GM03348 (cell line): ENCODE data around the gene B4GALT2.

ENCODE experiments used
- DNase-seq: peaks from one replicate; pipeline ENCODE4 v3.0.0; 2012; ENCODE audit warnings: low spot score

The B4GALT2 gene

DNA sequence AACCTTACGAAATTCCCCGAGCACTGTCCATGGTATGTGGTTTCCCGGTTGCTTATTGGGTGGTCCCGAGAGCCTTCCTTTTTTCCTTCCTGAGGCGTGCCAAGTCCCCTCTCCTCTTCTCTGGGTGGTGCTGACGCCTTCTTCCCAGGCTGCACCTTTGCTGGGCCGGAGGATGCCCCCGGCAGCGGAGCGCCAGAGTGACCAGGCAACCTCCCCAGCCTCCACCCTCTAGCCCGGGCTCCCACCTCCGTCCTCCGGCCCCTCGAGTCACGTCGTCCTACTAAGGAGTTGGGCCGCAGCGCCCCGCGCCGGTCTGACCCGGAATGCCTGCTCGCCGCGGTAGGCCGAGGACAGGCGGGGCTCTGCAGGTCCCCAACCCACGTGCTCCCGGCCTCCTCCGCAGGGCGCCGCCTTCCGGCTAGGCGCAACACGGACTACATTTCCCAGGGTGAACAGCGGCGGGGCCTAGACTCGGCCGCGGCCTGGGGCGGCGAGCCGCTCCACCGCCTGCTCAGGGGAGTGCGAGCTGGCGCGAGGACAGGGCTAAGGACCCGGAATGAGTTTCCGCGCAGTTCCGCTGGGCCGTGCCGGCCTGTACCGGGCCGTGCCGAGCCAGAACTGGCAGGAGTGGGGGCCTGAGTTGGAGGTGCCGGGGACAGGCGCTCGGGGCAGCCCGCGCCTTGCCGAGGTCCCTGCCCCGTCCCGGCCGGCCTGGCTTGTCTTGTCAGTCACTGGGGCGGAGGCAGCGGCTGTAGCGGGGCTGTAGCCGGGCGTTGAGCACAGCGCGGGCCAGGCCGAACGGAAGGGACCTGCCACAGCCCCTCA is 32.6 kb upstream of the B4GALT2 start, which contains the start of gene IPO13:
Gene IPO13 (plus strand): TSS at position 715 of the 825 bp plus-strand sequence. CDS start 651 bp downstream, outside the sequence.
- peak; percentile 98 for DNase-seq

DNA sequence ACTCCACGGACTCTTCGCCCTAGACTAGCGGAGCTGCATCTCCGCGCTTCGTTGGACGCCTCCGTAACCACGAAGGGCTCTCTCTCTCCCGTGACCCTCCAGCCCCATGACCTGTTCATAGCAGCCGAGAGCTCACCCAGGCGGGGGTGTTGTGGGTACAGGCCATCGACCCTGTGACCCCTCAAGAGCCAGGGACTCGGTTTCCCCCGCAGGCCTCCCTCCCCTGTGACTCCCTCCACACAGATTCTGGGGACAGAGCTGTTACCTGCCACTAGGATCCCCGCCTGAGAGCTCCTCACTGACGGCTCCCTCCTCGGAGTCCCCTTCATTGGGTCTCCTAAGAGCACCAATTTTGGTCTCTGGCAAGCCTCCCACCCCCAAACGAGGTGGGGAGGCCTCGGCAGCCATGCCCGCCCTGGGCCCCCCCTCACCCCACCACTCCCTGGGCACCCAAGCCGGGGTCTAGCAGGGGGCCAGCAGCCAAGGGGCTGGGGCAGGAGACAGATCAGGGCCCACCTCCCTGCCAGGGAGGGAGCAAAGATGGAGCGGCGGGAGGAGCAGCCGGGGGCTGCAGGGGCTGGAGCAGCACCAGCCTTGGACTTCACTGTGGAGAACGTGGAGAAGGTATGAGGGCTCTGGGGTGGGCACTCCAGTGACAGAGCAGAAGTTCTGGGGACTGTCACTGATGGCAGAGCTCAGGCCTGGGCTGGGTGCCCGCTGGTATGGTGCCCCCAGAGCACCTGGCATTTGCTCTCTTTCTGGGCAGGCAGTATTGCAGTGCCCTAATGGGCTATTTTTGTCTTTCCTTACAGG is 31.7 kb upstream of the B4GALT2 start:
- DNase-seq, result peak; percentile 12

DNA sequence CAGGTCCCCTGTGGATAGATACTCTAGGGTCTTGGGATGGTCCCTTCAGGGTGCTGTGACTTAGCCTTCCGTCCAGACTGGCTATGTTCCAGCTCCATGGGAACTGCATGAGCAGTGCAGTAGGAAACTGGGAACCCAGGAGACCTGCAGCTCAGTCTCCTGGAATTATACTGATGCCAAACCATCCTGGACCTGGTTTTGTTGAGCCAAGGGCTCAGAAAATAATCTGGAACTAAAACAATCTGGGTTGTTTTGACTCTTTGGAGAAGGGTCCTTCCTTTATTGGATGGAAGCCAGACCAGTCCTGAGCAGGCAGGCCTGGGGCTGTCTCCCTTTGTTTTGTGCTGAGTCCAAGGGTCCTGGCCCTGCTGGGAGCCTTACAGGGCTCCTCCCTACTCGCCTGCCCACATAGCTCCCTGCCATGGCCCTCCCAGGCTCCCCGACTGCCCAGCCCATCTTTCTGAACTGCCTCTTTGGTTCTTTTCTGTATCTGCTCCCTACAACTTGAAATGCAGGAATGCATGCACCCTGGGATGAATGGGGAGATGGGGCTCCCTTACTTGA is 31.1 kb upstream of the B4GALT2 start:
- DNase-seq, result peak; percentile 33

DNA sequence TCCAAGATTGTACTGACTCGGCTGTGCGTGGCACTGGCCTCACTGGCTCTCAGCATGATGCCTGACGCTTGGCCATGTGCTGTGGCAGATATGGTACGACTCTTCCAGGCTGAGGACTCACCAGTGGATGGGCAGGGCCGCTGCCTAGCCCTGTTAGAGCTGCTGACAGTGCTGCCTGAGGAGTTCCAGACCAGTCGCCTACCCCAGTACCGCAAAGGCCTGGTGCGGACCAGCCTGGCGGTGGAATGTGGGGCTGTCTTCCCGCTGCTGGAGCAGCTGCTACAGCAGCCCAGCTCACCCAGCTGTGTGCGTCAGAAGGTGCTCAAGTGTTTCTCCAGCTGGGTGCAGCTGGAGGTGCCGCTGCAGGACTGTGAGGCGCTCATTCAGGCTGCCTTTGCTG is 29.3 kb upstream of the B4GALT2 start:
- no peak for DNase-seq

DNA sequence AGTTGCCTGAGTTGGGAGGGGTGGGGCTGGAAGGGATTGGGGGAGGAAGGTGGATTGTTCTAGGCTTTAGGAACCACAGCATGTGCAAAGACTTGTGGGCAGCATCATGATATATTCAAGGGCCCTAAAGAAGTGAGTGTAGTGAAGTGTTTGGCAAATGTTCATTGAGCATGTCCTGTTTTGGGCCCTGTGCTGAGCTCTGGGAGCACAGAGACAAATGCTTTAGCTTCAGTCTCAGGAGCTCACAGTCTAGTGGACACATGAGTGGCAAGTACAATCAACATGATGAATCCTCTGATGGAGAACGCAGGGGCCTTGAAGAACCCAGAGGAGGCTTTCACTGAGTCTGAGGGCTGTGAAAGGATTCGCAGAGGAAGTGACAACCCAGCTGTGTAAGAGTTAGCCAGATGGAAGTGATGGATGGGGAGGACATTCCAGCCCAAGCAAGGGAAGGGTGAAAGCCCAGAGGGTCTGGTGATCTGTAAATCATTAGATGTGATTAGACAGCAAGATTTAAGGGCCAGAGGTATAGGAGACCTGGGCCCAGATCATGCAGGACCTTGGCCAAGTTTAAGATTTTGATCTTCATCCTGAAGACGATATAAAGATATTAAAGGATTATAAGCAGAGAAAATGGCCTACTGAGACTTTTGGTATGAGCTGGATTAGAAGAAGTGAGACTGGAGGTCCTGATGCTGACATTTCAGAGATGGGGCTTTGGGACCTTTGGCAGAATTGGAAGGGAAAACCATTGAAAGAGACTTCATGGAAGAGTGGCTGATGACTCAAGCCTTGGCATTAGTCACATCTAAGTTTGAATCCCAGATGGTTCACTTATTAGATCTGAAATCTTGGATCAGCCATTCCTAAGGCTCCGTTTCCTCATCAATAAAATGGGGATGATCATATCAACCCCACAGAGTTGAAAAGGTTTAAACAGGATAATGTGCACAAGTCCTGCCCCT is 27.7 kb upstream of the B4GALT2 start:
- peak; percentile 22 for DNase-seq

DNA sequence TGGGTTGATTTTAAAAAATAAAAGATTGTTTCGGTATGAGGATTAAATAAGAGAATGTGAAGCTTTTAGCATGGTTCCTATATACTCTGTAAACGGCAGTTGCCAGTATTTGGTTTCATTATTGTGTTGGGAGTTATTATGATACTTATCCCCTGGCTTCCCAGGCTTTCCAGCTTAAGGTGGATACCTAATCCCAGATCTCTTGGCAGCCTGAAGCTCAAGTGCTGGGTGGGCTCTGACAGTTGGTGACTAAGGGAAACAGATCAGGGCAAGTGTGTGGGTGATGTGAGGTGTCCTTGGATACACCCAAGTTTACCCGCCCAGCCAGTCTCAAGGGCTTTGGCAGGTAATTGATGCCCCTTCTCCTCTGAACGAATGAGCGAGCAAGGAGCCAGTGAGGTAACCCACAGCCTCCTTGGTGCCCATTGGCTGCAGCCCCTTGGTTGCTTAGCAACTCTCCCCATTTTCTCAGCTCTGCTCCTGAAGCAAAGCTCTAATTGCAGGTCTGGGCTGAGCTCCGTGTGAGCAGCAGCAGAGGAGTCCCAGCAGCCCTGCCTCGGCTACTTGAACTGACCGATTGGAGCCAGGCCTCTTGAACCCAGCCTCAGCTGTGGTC is 26.2 kb upstream of the B4GALT2 start:
- no peak for DNase-seq

DNA sequence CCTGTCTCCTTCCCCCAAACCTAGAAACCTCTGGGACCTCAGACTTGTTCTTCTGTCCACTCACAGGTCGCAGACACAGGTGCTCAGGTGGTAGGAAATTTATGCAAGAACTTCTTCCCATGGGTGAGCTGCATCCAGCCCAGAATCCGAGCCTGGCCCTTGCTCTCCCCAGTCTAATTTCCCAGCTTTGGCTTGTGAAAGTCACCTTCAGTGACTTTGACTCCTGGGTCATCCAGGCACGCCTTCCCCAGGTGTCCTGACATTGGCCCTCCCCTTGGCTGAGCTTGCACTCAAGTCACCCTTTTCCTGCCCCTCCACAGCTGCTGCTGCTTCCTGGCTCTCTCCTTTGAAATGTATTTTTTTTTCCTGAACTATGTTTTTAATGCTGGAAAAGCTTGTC is 25.6 kb upstream of the B4GALT2 start:
- no peak for DNase-seq

DNA sequence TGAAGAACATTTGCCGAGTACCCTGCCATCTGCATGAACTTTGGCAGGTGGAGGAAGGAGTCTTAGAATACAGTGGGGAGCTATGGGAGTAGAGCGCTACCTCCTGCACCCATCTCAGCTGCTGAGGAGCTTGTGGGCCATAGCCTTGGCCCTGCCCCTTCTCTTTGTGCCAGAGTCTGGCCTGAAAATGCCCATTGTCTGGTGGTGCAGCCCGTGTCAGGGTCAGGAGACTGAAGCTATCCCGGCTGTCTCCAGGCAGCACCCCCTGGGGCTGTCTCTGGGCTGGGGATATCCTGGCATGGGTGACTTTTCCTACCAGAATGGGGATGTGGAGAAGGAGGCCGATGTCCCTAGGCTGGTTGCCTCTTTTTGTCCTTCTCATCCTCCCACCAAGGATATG is 25.0 kb upstream of the B4GALT2 start:
- DNase-seq, result no peak

DNA sequence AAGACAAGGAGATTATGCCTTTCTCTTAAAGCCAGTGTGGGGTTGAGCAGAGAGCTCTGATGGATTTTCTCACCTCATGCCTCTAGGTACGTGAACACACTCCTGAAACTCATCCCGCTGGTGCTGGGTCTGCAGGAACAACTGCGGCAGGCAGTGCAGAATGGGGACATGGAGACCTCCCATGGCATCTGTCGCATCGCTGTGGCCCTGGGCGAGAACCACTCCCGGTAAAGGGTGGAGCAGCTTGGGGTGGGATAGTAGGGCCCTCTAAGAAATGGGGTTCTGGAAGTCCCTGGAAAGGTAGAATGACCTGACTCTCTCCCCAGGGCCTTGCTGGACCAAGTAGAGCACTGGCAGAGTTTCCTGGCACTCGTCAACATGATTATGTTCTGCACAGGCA is 22.8 kb upstream of the B4GALT2 start:
- no peak for DNase-seq

DNA sequence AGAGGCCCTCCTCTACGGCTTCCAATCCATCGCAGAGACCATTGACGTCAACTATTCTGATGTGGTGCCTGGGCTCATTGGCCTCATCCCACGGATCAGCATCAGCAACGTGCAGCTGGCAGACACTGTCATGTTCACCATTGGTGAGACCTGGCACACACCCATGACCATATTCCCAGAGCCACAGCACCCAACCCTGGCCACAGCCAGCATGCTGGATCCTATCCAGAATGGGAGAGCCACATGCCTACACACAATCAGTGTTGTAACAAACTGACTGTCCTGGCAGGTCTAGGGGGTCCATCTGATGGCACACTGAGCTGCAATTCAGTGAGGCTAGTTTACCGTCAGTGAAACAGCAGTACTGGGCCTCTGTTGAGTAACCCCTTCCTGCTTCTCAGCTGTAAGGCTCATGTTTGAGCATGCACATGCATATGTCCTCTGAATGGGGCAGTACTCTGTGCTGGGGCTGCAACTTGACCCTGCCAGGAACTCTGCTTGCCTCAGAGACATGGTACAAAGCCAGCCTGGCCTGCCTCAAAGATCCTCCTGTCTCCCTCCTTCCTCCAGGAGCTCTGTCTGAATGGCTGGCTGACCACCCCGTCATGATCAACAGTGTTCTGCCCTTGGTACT is 21.5 kb upstream of the B4GALT2 start:
- no peak for DNase-seq

DNA sequence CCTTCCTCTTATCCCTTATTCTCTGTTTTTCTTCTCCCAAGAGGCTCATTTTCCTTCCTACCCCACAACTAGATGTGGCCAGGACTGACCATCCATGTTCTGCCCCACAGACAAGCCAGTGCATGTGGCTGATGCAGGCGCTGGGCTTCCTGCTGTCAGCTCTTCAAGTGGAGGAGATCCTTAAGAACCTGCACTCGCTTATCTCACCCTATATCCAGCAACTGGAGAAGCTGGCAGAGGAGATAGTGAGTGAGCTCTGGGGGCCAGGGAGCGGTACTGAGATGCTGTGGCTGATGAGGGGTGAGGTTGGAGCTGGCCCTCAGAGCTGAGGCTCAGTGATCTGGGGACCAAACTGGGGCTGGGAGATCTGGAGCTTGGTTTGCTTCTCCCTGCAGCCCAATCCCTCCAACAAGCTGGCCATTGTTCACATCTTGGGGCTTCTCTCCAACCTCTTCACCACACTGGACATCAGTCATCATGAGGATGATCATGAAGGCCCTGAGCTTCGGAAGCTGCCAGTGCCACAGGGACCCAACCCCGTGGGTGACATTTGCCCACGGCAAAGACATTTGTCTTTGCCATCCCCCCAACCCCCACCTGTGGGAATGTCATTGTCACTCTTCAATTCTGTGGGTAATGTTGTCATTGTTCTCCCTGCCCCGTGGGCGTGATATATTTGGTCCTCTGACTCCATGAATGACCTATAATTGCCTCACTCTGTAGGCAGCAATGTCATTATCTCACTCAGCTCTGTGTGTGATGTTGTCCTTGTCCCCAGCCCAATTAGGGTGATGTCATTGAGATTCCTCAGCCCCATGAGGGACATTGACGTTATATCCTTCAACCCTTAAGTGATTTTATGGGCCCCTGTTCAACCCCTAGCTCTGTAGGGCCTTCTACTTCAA is 20.4 kb upstream of the B4GALT2 start:
- no peak for DNase-seq

DNA sequence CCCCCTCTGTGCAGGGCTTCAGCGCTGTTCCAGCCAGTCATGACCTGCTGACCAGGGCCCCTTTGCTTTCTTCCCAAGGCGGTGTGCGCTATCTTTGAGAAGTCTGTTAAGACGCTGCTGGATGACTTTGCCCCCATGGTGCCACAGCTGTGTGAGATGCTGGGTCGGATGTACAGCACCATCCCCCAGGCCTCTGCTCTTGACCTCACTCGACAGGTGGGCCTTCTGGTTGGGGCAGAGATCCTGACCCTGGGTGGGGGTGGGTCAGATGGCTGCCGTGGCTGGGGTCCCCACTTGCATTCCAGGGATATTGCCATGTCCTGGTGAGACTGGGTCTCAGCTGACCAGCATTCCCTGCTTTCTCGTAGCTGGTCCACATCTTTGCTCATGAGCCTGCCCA is 18.2 kb upstream of the B4GALT2 start:
- DNase-seq, result no peak

DNA sequence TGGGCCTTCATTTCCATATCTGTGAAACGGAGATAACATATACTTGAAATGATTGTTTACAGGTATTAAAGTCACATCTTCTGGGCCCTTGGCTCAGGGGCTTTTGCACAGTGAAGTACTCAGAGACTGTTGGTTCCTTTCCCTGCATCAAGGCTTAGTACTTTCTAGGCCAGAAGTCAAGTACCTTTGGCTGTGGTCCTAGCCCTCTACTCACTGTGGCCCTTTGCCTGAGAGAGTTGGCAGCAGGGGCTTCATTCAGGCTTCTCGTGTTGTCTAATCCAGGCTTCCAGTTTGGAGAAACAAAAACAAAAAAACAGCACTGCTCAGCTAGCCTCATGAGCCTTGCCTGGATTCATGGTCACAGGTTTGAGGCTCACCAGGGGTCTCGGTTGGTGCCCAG is 17.3 kb upstream of the B4GALT2 start:
- no peak for DNase-seq

DNA sequence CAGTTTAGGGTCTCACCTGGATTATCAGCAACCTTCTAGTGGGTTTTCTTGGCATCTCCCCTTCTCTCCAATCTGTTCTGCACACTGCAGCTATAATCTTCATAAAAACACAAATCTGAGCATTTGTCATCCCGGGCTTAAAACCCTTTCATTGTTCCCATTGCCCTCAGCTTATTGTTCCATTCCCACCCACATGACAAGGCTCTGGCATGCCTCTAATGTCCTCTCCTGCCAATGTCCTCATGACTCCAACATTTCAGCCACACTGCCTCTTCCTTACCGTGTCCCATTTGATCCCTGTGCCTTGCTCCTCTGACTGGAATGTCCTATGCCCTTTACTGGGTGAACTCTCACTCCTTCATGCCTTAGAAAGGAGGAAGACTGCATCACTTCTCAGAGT is 16.7 kb upstream of the B4GALT2 start:
- DNase-seq, result no peak

DNA sequence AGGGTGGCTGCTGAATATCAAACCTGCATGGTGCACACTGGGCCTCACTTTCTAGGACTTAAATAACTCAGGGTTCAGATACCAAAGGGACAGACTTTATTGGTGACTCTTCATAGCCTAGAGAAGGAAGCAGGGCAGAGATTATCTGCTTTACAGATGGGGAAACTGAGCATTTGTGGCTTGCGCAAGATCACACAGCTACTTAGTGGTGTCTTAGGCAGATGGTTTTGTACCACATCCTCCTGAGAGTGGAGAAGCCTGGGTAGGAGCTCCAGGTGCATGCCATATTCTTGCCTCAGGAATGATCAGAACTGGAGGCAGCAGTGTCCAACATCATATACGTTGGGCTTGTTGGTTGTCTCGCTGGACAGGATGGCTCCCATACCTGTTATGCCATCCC is 16.0 kb upstream of the B4GALT2 start:
- DNase-seq, result no peak

DNA sequence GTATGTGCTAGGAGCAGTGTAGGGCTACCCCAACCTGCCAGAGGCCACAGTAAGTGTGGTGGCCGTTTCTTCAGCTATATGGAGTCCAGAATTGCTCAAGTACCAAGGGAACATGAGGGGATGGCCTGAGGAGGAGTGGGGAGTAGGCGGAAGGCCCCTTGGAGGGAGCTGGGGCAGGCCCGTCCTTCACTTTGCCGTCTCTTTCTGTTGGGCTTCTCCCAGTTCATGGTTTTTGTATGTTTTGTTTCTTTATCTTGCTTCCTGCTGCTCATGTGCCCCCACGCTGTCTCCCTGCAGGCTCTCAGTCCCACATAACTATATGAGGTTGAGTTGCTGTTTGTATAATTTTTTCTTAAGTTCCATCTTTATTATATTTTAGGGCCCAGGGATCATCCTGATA is 15.1 kb upstream of the B4GALT2 start:
- DNase-seq, result no peak

DNA sequence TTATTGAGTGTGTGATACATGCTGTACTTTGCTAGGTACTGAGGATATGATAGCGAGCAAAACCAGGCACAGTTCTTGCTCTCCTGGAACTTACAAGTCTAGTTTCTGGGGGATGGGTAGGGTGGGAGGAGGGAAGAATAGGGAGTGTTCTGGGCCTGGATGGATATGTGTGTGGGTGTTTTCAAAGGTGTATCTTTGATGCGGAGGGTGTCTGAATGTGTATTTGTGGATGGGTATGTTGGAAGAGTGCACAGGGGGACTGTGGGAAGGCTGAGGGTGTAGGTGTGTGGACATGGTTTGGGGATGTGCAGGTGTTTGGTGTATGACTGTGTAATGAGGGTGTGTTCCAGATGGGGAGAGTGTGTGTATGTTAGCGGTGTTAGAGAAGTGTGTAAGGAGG is 13.7 kb upstream of the B4GALT2 start:
- no peak for DNase-seq

DNA sequence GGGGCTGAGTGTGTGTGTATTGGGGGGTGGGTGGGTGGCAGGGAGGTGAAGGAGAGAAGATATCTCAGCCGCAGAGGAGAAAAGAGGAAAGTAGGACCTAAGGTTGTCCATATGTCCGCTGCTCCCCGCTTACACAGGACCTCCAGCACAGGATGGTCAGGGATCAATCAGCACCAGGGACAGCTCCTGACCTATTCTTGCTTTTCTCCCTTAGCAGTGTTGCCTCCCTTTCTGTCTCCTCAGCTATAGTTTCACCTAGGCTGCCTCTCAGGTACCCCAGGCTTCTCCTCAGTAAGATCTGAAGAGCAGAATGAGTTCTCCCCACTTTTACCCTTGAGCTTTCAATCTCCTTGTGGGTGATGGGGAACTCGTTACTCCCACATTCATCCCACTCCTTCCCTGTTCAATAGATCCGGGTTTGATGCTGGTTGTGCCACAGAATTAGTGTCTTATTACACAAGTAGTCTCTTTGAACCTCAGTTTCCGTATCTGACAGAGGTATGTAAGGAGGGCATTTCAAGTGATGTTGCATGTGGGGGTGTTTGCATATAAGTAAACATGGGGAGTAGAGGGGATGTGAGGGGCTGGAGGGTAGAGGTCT is 10.6 kb upstream of the B4GALT2 start:
- peak; percentile 36 for DNase-seq

DNA sequence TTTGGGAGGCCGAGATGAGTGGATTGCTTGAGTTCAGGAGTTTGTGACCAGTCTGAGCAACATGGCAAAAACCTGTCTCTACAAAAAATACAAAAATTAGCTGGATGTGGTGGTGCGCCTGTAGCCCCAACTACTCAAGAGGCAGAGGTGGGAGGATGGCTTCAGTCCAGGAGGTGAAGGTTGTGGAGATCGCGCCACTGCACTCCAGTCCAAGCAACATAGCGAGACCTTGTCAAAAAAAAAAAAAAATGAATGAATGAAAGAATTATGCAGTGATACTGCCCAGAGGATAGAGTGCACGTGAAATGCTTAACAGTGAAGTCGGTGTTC is 9.6 kb upstream of the B4GALT2 start:
- no peak for DNase-seq
